AG04450 (cell line): ENCODE measurements around the gene SERPINH1. TPM values are rescaled to one million over a fixed set of nuclear protein-coding genes. Genes with fewer than 3 reads are reported as not detected.

Experiments used
- CTCF ChIA-PET: fragments of 300-600, 350-600 bp; formaldehyde crosslinking; extraction: SDS; loops from one replicate; lab custom pipeline; 2022; ENCODE audit warnings: antibody characterized with exemption, inconsistent platforms; lab: Charles Lee
- POLR2A ChIA-PET: fragments of 350-600 bp; formaldehyde crosslinking; extraction: SDS; loops from one replicate; lab custom pipeline; 2021; ENCODE audit warnings: antibody characterized with exemption, inconsistent platforms; lab: Yijun Ruan, JAX
- DNase-seq: peaks from one replicate; pipeline ENCODE4 v3.0.0-alpha.2; 2011; ENCODE audit warnings: low read depth, low spot score
- H3K27ac ChIP-seq: one replicate; pipeline ENCODE4 v1.5.1; 2012; ENCODE audit warnings: low read depth, low read length, control low read depth
- H3K27me3 ChIP-seq: one replicate; pipeline ENCODE4 v1.6.0; 2012; ENCODE audit warnings: low read length; ENCODE audit not compliant: control insufficient read depth, insufficient read depth
- H3K4me3 ChIP-seq: 2 replicates; pipeline ENCODE4 v1.5.1; 2011; ENCODE audit warnings: mild to moderate bottlenecking, low read depth, low read length, control low read depth
- H3K9me3 ChIP-seq: 2 replicates; pipeline ENCODE4 v1.5.1; 2012; ENCODE audit warnings: low read length; ENCODE audit not compliant: control insufficient read depth, insufficient read depth
- polyA plus RNA-seq: library from polyadenylated mRNA; depleted of rRNA; stranded (reverse); fragments of >200 nt; gene quantifications from 2 replicates; pipeline ENCODE4 v1.2.3, GENCODE V29; 2011
- TF ChIP-seq, protein P1 (sequence below): IDR thresholded peaks from 2 replicates; pipeline ENCODE4 v1.5.1; 2011; ENCODE audit warnings: low read depth, low read length, control low read depth, inconsistent platforms

Gene SERPINH1
- polyA plus RNA-seq, 1 experiment = 881 TPM

- no peak overlapping the region for H3K27ac ChIP-seq
- TF ChIP-seq, protein P1, sequence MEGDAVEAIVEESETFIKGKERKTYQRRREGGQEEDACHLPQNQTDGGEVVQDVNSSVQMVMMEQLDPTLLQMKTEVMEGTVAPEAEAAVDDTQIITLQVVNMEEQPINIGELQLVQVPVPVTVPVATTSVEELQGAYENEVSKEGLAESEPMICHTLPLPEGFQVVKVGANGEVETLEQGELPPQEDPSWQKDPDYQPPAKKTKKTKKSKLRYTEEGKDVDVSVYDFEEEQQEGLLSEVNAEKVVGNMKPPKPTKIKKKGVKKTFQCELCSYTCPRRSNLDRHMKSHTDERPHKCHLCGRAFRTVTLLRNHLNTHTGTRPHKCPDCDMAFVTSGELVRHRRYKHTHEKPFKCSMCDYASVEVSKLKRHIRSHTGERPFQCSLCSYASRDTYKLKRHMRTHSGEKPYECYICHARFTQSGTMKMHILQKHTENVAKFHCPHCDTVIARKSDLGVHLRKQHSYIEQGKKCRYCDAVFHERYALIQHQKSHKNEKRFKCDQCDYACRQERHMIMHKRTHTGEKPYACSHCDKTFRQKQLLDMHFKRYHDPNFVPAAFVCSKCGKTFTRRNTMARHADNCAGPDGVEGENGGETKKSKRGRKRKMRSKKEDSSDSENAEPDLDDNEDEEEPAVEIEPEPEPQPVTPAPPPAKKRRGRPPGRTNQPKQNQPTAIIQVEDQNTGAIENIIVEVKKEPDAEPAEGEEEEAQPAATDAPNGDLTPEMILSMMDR = no peak
- H3K9me3 ChIP-seq = peaks cover 6% of the 10 kb centered on the region; the same call in 1 of the 2 replicates
- H3K27me3 ChIP-seq = no peaks in the 10 kb centered on the region
- no peak for DNase-seq
- no peak overlapping the region for H3K4me3 ChIP-seq
- ChIA-PET CTCF (interaction anchor here (7.0 kb wide), 1 partner anchor 8 kb away, joined by 53 read pairs; no protein-coding TSS in a partner anchor), POLR2A (interaction anchor here (2.7 kb wide), 1 partner anchor 10 kb away, joined by 11 read pairs; no protein-coding TSS in a partner anchor)
These were observed 6.7 kb downstream of the SERPINH1 start for GRCh38 chr11:75568616-75569219.

DNA sequence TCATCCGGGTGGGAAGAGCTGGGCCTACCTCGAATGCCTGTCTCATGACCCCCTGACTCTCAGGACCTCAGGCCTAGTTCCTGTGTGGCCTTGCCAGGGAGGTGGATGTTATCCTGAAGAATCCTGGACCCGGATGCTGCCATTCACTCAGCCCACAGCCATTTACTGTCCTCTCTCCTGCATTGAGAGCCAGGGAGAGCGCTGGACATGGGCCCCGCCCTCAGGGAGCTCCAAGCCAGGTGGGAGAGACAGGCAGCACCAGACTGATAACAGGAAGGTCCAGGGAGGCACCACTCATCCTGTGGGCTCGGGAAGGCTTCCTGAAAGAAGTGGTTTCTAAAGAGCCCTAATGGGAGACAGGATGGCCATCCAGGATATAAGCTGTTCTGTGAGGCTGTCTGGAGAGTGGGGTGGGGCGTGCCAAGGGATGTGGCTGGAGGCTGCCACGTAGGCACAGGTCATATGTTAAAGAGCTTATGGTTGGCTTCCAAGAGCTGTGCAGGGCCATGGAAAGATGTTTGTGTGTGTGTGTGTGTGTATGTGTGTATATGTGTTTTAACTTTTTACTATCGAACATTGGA lies 8.6 kb downstream of the SERPINH1 start:
- Histone ChIP-seq H3K4me3 (no peak overlapping the region), H3K9me3 (peaks cover 6% of the 10 kb centered on the region; the same call in 1 of the 2 replicates), H3K27ac (peak overlapping the region; percentile 39), H3K27me3 (no peaks in the 10 kb centered on the region)
- POLR2A ChIA-PET = interaction anchor here (0.9 to 9.3 kb wide), 4 partner anchors 10 to 30 kb away, joined by 3 to 85 read pairs (median 5); partner anchors contain the start of gene SERPINH1
- CTCF ChIA-PET = no interaction called here
- no peak for DNase-seq
- TF ChIP-seq, protein P1 = no peak

DNA sequence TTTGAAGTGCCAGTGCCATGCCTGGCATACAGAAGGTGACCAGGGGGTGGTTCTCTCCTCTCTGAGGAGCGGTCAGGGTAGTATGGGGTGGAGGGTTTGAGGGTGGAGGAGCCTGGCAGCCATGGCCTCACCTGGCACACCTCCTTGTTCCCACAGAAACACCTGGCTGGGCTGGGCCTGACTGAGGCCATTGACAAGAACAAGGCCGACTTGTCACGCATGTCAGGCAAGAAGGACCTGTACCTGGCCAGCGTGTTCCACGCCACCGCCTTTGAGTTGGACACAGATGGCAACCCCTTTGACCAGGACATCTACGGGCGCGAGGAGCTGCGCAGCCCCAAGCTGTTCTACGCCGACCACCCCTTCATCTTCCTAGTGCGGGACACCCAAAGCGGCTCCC lies 9.6 kb downstream of the SERPINH1 start:
- H3K27ac ChIP-seq = no peak overlapping the region
- CTCF ChIA-PET = no interaction called here

DNA sequence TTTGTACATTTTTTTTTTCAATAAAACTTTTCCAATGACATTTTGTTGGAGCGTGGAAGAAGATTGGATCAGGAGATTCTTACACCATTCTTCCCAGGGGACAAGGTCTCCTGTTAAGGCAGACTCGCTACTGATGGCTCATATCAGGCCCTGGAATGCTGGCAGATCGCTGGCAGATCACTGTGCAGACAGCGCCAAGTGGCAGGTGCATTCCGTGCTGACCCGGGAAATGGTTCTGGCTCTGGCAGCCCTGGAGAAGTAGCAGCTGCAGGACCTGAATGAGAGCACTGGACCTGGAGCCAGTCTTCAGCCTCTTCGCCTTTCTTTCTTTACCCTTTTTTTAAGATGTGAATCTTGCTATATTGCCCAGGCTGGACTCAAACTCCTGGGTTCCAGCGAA lies 10.7 kb downstream of the SERPINH1 start:
- TF ChIP-seq, protein P1 = no peak
- POLR2A ChIA-PET = interaction anchor here (2.7 to 9.3 kb wide), 4 partner anchors 8 to 18 kb away, joined by 11 to 85 read pairs (median 45); partner anchors contain the start of gene SERPINH1
- Histone ChIP-seq H3K9me3 (no peaks in the 10 kb centered on the region), H3K27me3 (no peaks in the 10 kb centered on the region), H3K4me3 (no peak overlapping the region), H3K27ac (no peak overlapping the region)
- CTCF ChIA-PET = interaction anchor here (0.6 to 3.5 kb wide), 3 partner anchors 9 to 183 kb away, joined by 3 to 17 read pairs (median 6); no protein-coding TSS in a partner anchor
- DNase-seq = no peak

More for the DNA sequence above, 9.6 kb downstream of the SERPINH1 start:
- H3K4me3 ChIP-seq = no peak overlapping the region
- no peaks in the 10 kb centered on the region for H3K27me3 ChIP-seq
- POLR2A ChIA-PET = interaction anchor here (0.9 to 9.3 kb wide), 4 partner anchors 11 to 31 kb away, joined by 3 to 85 read pairs (median 25); partner anchors contain the start of gene SERPINH1
- TF ChIP-seq, protein P1 = no peak
- H3K9me3 ChIP-seq = peaks cover 2% of the 10 kb centered on the region; the same call in 1 of the 2 replicates
- no peak for DNase-seq
